IPS DF 6.9 (cell line): Measurements from ENCODE around the gene DCP2.

Experiments used
- DNase-seq: peaks from one replicate; pipeline ENCODE4 v3.0.0-alpha.2; 2013; ENCODE audit warnings: low read depth, low spot score
- H3K27ac ChIP-seq: one replicate; pipeline ENCODE4 v1.5.1; 2013; ENCODE audit warnings: low read length, control low read depth
- H3K27me3 ChIP-seq: 2 replicates; pipeline ENCODE4 v1.6.1; 2013; ENCODE audit warnings: mild to moderate bottlenecking, low read length; ENCODE audit not compliant: control insufficient read depth, insufficient read depth
- H3K36me3 ChIP-seq: 2 replicates; pipeline ENCODE4 v1.6.1; 2013; ENCODE audit warnings: low read length; ENCODE audit not compliant: control insufficient read depth, insufficient read depth
- H3K4me1 ChIP-seq: 2 replicates; pipeline ENCODE4 v1.6.1; 2013; ENCODE audit warnings: low read length; ENCODE audit not compliant: control insufficient read depth, insufficient read depth
- H3K4me3 ChIP-seq: 2 replicates; pipeline ENCODE4 v1.5.1; 2013; ENCODE audit warnings: mild to moderate bottlenecking, low read length
- H3K9me3 ChIP-seq: 2 replicates; pipeline ENCODE4 v1.6.1; 2013; ENCODE audit warnings: low read length, inconsistent platforms; ENCODE audit not compliant: control insufficient read depth, insufficient read depth
- WGBS: extraction: QIAGEN DNeasy Blood & Tissue Kit; methylation state at CpG from one replicate; pipeline ENCODE4 v1.1.7; 2013; ENCODE audit warnings: mixed read lengths, missing lambda C conversion rate; ENCODE audit not compliant: insufficient read length, insufficient coverage; 5-methylcytosine and 5-hydroxymethylcytosine counted together

DCP2 gene

DNA sequence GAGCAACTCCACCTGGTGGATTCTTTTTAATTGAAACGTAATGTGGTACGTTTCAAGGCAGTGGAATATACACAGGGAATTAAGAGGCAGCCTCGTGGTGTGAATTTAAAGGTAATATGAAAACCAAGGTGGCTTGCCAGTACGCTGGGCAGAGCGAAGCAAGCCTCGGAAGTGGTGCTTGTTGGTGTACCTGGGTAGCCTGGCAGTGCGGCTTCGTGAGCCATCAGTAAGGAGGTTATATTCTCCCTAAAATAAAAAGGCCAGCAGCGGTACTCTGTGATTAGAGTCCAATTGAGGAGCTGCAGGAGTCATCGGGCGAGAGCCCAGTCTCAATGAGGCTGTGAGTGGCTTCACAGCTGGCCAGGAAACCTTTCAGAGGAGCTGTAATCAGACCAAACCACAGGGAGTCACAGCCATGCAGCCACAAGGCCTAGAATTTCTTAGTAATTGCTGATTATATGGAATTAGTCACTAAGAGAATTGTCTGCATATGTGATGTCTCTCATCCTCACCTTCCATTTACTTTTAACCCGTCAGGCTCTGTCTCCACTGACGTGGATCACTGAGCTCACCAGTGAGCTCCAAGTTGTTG is 57.7 kb downstream of the DCP2 start:
- Histone ChIP-seq H3K9me3 (no peaks in the 10 kb centered on the region), H3K4me1 (peaks cover 6% of the 10 kb centered on the region), H3K27me3 (no peaks in the 10 kb centered on the region), H3K27ac (no peak overlapping the region), H3K4me3 (no peak overlapping the region), H3K36me3 (no peaks in the 10 kb centered on the region)
- no peak for DNase-seq
- no CpG with 5 or more reads among the region's 13 CpGs for WGBS

GRCh38 chr5:113035096-113035495 is 58.5 kb downstream of the DCP2 start:
- WGBS: no CpG with 5 or more reads among the region's 1 CpG
- Histone ChIP-seq H3K4me1 (peaks cover 5% of the 10 kb centered on the region), H3K27ac (no peak overlapping the region), H3K4me3 (no peak overlapping the region), H3K36me3 (no peaks in the 10 kb centered on the region), H3K9me3 (no peaks in the 10 kb centered on the region), H3K27me3 (no peaks in the 10 kb centered on the region)
- DNase-seq: no peak

- H3K36me3 ChIP-seq: no peaks in the 10 kb centered on the region
- no peak overlapping the region for H3K4me3 ChIP-seq
- no peak overlapping the region for H3K27ac ChIP-seq
- WGBS: no CpG with 5 or more reads among the region's 4 CpGs
- H3K9me3 ChIP-seq: no peaks in the 10 kb centered on the region
- peaks cover 5% of the 10 kb centered on the region for H3K4me1 ChIP-seq
- no peaks in the 10 kb centered on the region for H3K27me3 ChIP-seq
- no peak for DNase-seq
These were observed 59.7 kb downstream of the DCP2 start for GRCh38 chr5:113036321-113036720.

DNA sequence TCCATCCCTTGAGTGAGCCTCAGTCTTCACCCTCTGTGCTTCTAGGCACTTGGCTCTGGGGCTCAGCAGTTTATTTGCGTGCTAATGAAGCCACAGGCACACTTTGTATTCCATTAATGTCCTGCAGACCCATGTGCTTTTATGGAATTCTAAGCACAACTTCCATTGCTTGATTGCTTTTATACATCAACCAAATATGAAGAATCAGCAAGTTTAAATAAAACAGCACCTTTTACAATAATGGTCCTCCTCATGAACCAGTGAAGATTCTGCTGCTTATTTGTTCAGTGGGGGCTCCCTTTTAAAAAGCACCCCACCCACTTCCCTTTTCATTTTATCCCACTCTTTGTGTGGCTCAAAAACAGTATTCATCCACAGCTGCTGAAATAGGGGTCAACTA is 60.2 kb downstream of the DCP2 start:
- H3K9me3 ChIP-seq: no peaks in the 10 kb centered on the region
- H3K36me3 ChIP-seq: no peaks in the 10 kb centered on the region
- no peak overlapping the region for H3K27ac ChIP-seq
- DNase-seq: no peak
- H3K27me3 ChIP-seq: no peaks in the 10 kb centered on the region
- WGBS: no CpG with 5 or more reads among the region's 1 CpG
- H3K4me3 ChIP-seq: no peak overlapping the region
- H3K4me1 ChIP-seq: 0 out of 2 replicates have a peak, but pooled peaks cover 2% of the 10 kb centered on the region

GRCh38 chr5:113038136-113038535 is 61.5 kb downstream of the DCP2 start:
- WGBS: no CpG with 5 or more reads among the region's 1 CpG
- no peaks in the 10 kb centered on the region for H3K36me3 ChIP-seq
- H3K27ac ChIP-seq: no peak overlapping the region
- H3K4me1 ChIP-seq: 0 out of 2 replicates have a peak, but pooled peaks cover 2% of the 10 kb centered on the region
- no peak overlapping the region for H3K4me3 ChIP-seq
- no peak for DNase-seq
- H3K27me3 ChIP-seq: no peaks in the 10 kb centered on the region
- no peaks in the 10 kb centered on the region for H3K9me3 ChIP-seq

DNA sequence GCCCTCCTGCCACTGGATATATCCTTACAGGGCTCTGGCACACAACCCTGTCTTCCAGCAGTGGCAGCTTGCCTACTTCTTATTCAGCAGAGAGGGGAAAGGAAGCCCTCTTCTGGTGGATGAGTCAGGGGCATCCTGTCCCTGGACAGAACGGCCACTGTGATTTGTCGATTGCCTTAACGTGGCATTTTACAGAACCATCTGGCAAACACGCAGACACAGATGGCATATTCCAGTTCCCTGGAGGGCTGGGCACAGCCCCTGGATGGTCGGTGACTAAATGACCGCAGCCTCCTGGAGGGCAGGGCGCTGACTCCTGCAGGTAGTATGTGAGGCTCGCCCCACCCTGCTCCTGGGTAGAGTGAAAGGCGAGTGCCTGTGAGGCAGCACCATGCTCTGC is 62.1 kb downstream of the DCP2 start:
- DNase-seq: no peak
- no peaks in the 10 kb centered on the region for H3K9me3 ChIP-seq

GRCh38 chr5:113039229-113039933 is 62.8 kb downstream of the DCP2 start:
- H3K36me3 ChIP-seq: no peaks in the 10 kb centered on the region
- no peak for DNase-seq
- WGBS: no CpG with 5 or more reads among the region's 14 CpGs

More for the DNA sequence above, 62.1 kb downstream of the DCP2 start:
- Histone ChIP-seq H3K4me1 (0 out of 2 replicates have a peak, but pooled peaks cover 2% of the 10 kb centered on the region), H3K27ac (no peak overlapping the region), H3K4me3 (no peak overlapping the region), H3K36me3 (no peaks in the 10 kb centered on the region), H3K27me3 (no peaks in the 10 kb centered on the region)
- WGBS: no CpG with 5 or more reads among the region's 9 CpGs

DNA sequence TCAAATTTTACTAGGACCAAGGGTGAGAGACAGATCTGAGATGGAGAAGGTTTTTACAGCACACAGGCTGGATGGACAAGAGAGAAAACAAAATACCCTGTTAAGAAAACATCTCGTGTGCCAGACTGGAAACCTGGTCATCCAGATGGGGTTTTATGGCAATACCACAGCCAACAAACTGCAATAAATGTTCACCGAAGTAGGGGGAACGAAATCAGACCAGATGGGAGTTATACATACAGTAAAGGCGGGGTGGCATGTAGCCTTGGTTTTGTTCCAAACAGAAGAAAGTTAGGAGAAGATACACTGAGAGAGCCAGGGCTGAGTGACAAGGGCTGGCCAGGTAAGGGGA is 63.3 kb downstream of the DCP2 start:
- Histone ChIP-seq H3K4me1 (no peaks in the 10 kb centered on the region), H3K27me3 (no peaks in the 10 kb centered on the region), H3K36me3 (no peaks in the 10 kb centered on the region), H3K9me3 (no peaks in the 10 kb centered on the region), H3K4me3 (no peak overlapping the region), H3K27ac (no peak overlapping the region)
- no CpG with 5 or more reads among the region's 4 CpGs for WGBS
- DNase-seq: no peak

More at GRCh38 chr5:113039229-113039933, 62.8 kb downstream of the DCP2 start:
- H3K27me3 ChIP-seq: no peaks in the 10 kb centered on the region
- no peak overlapping the region for H3K4me3 ChIP-seq
- no peak overlapping the region for H3K27ac ChIP-seq
- H3K4me1 ChIP-seq: no peaks in the 10 kb centered on the region
- no peaks in the 10 kb centered on the region for H3K9me3 ChIP-seq

- H3K27ac ChIP-seq: no peak overlapping the region
These were observed 64.2 kb downstream of the DCP2 start for GRCh38 chr5:113040672-113041260.

DNA sequence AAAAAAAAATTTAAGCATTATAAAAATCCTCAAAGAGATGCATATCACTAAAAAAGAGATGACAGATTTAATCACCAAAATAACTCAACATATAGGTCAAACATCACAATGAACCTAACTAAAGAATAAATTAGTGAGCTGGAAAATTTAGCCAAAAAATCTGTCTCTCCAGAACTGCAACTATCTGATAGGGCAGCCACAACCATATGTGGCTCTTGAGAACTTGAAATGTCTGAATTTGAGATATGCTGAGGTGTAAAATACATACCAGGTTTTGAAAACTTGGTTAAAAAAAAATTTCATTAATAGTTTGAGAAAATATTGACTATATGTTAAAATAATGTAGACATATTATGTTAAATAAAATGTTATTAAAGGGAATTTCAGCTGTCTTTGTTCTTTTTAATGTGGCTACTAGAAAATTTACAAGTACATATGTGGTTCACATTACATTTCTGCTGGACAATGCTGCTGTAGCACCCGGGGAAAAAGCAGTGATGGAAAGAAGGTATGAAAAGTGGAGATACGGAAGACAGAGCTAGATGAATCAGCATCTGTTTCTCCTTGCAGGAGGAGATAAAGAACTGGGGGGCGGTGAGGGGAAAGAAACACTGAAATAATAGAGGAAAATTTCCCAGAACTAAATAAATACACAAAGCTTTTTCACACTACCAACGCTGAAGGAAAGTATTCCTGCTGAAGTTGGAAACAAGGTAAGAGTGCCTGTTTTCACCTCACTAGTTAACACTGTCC is 66.1 kb downstream of the DCP2 start:
- WGBS: no CpG with 5 or more reads among the region's 4 CpGs
- no peaks in the 10 kb centered on the region for H3K36me3 ChIP-seq
- no peaks in the 10 kb centered on the region for H3K27me3 ChIP-seq
- H3K27ac ChIP-seq: no peak overlapping the region
- no peak overlapping the region for H3K4me3 ChIP-seq
- no peaks in the 10 kb centered on the region for H3K9me3 ChIP-seq
- no peak for DNase-seq
- H3K4me1 ChIP-seq: no peaks in the 10 kb centered on the region

More at GRCh38 chr5:113040672-113041260, 64.2 kb downstream of the DCP2 start:
- no CpG with 5 or more reads among the region's 6 CpGs for WGBS
- H3K4me3 ChIP-seq: no peak overlapping the region
- H3K4me1 ChIP-seq: no peaks in the 10 kb centered on the region
- H3K27me3 ChIP-seq: no peaks in the 10 kb centered on the region
- H3K9me3 ChIP-seq: no peaks in the 10 kb centered on the region
- no peak for DNase-seq
- H3K36me3 ChIP-seq: no peaks in the 10 kb centered on the region
